Right atrium auricular region (tissue), 2 donors: Measurements from ENCODE around the gene AKR1C3. TPM values are rescaled to one million over a fixed set of nuclear protein-coding genes. Genes with fewer than 3 reads are reported as not detected.

Source experiments
- DNase-seq: peaks from one replicate; pipeline ENCODE4 v3.0.0-alpha.2; 2019; ENCODE audit warnings: low spot score
- H3K27ac ChIP-seq, 2 donors: fragments of 200-600 bp; sonication (generic); 1 replicate in 1 of 2; 2 replicates in 1 of 2; pipeline ENCODE4 v1.5.1; 2016 to 2019
- H3K27me3 ChIP-seq, 2 donors: fragments of 200-600 bp; sonication (generic); one replicate each; pipeline versions ENCODE4 v1.5.1 to v1.6.0; 2017 to 2019
- H3K36me3 ChIP-seq: fragments of 200-600 bp; sonication (generic); one replicate; pipeline ENCODE4 v1.5.1; 2016
- H3K4me1 ChIP-seq, 2 donors: fragments of 200-600 bp; sonication (generic); one replicate each; pipeline versions ENCODE4 v1.5.1 to v1.6.0; 2017 to 2019
- H3K4me3 ChIP-seq, 2 donors: fragments of 200-600 bp; sonication (generic); 1 replicate in 1 of 2; 2 replicates in 1 of 2; pipeline ENCODE4 v1.5.1; 2017 to 2019; ENCODE audit warnings: mild to moderate bottlenecking in 1 of 2, moderate library complexity in 1 of 2
- H3K9me3 ChIP-seq, 2 donors: fragments of 200-600 bp; sonication (generic); one replicate each; pipeline ENCODE4 v1.5.1; 2019
- total RNA-seq, 2 donors: library from RNA; depleted of rRNA; stranded (reverse); fragments of >200 nt; gene quantifications; one replicate each; pipeline ENCODE4 v1.1.0, GENCODE V29; 2016
- TF ChIP-seq, protein P1 (sequence below), 2 donors: fragments of 200-600 bp; sonication (generic); IDR thresholded peaks; one replicate each; pipeline ENCODE4 v1.5.1; 2019; ENCODE audit warnings: antibody characterized with exemption in 2 of 2

Gene AKR1C3
- total RNA-seq, 2 donors from 2014 or later: 42.1 to 48.9 TPM

DNA sequence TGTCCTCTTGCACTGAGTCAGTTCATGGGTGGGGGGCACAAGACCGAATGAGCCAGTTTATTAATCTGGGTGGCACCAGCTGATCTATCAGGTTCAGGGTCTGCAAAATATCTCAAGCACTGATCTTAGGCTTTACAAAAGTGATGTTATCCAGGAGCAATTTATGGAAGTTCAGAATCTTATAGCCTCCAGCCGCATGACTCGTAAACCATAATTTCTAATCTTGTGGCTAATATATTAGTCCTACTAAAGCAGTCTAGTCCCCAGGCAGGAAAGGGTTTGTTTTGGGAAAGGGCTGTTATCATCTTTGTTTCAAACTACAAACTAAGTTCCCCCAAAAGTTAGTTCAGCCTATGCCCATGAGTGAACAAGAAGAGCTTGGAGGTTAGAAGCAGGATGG lies 56.9 kb downstream of the AKR1C3 start:
- Histone ChIP-seq H3K27me3 (no peaks in the 10 kb centered on the region), H3K4me3 (no peak overlapping the region)
- no peak for DNase-seq

DNA sequence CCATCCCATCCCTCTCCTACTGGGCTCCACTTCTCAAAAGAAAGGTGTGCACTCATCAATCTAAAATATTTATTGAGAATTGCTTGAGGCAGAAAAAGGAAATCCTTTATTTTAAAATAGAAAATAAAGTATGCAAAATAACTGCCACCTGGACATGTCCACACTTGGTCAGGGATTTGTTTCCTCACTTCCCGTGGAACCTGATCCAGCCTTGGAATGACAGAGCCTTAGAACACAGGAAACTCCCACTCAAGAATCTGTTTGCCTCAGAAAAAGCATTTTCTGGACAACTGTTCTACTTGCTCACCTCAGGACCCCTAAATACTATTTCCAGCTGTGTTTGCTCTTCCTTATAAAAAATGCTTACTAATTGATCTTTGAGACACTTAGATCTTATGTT lies 61.7 kb downstream of the AKR1C3 start:
- H3K27me3 ChIP-seq: no peaks in the 10 kb centered on the region
- H3K36me3 ChIP-seq: no peaks in the 10 kb centered on the region
- H3K9me3 ChIP-seq: no peaks in the 10 kb centered on the region
- H3K27ac ChIP-seq: no peak overlapping the region
- no peak overlapping the region for H3K4me3 ChIP-seq
- DNase-seq: no peak
- TF ChIP-seq, protein P1, sequence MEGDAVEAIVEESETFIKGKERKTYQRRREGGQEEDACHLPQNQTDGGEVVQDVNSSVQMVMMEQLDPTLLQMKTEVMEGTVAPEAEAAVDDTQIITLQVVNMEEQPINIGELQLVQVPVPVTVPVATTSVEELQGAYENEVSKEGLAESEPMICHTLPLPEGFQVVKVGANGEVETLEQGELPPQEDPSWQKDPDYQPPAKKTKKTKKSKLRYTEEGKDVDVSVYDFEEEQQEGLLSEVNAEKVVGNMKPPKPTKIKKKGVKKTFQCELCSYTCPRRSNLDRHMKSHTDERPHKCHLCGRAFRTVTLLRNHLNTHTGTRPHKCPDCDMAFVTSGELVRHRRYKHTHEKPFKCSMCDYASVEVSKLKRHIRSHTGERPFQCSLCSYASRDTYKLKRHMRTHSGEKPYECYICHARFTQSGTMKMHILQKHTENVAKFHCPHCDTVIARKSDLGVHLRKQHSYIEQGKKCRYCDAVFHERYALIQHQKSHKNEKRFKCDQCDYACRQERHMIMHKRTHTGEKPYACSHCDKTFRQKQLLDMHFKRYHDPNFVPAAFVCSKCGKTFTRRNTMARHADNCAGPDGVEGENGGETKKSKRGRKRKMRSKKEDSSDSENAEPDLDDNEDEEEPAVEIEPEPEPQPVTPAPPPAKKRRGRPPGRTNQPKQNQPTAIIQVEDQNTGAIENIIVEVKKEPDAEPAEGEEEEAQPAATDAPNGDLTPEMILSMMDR (IDR thresholded peaks at IDR 0.05): no peak
- H3K4me1 ChIP-seq: no peaks in the 10 kb centered on the region

More for the DNA sequence above, 56.9 kb downstream of the AKR1C3 start:
- no peaks in the 10 kb centered on the region for H3K36me3 ChIP-seq
- no peaks in the 10 kb centered on the region for H3K4me1 ChIP-seq
- H3K9me3 ChIP-seq: peaks cover 0 to 13% of the 10 kb centered on the region in 2 donors
- TF ChIP-seq, protein P1 (IDR thresholded peaks at IDR 0.05): no peak
- H3K27ac ChIP-seq: no peak overlapping the region

Other genes with a start within 250 kb of the AKR1C3 start
- 100 to 1,000 TPM in 1 of 2 donors, 10 to 100 TPM in 1; 60.3 to 174 TPM for gene AKR1C1, start 131.0 kb upstream of the AKR1C3 start, total RNA-seq
- 10 to 100 TPM; 23.6 to 47.0 TPM for gene AKR1C2, start 90.6 kb upstream of the AKR1C3 start, total RNA-seq
- gene AKR1C8, start 90.7 kb downstream of the AKR1C3 start, total RNA-seq: not detected
- not detected for gene AKR1C4, start 102.4 kb downstream of the AKR1C3 start, total RNA-seq